ENCODE data around the gene SOWAHA. TPM values are rescaled to one million over a fixed set of nuclear protein-coding genes. Genes with fewer than 3 reads are reported as not detected.

SOWAHA gene
- total RNA-seq, 1 experiment from 2014 or later, result not detected

GRCh38 chr5:132841305-132841704 is 28.2 kb downstream of the SOWAHA start:
- no peaks in the 10 kb centered on the region for H3K27me3 ChIP-seq (ENCODE audit: control insufficient read depth, insufficient read depth, low read length)
- H3K36me3 ChIP-seq (ENCODE audit: control insufficient read depth, insufficient read depth, low read length), result no peaks in the 10 kb centered on the region
- POLR2A ChIA-PET, result interaction anchor here (0.6 to 0.7 kb wide), 2 partner anchors 315 to 1411 kb away, joined by 5 read pairs; no protein-coding TSS in a partner anchor
- CTCF ChIA-PET, result interaction anchor here (0.6 kb wide), 1 partner anchor 18 kb away, joined by 9 read pairs; no protein-coding TSS in a partner anchor
- H3K27ac ChIP-seq (ENCODE audit: low read length), result no peak overlapping the region
- intact Hi-C loops (cut with micrococcal nuclease; ENCODE audit: unreplicated experiment), result no loop called here
- in situ Hi-C loops (cut with HindIII; ENCODE audit: low pct_unique_long_range_greater_than_20kb, low sequenced_read_pairs), result no loop called here
- no TSS peak for BruUV-seq (replicated peaks)
- TF ChIP-seq TCF7L2 (IDR thresholded peaks at IDR 0.05; ENCODE audit: low read depth, low read length), result no peak
- TF ChIP-seq, protein P1, sequence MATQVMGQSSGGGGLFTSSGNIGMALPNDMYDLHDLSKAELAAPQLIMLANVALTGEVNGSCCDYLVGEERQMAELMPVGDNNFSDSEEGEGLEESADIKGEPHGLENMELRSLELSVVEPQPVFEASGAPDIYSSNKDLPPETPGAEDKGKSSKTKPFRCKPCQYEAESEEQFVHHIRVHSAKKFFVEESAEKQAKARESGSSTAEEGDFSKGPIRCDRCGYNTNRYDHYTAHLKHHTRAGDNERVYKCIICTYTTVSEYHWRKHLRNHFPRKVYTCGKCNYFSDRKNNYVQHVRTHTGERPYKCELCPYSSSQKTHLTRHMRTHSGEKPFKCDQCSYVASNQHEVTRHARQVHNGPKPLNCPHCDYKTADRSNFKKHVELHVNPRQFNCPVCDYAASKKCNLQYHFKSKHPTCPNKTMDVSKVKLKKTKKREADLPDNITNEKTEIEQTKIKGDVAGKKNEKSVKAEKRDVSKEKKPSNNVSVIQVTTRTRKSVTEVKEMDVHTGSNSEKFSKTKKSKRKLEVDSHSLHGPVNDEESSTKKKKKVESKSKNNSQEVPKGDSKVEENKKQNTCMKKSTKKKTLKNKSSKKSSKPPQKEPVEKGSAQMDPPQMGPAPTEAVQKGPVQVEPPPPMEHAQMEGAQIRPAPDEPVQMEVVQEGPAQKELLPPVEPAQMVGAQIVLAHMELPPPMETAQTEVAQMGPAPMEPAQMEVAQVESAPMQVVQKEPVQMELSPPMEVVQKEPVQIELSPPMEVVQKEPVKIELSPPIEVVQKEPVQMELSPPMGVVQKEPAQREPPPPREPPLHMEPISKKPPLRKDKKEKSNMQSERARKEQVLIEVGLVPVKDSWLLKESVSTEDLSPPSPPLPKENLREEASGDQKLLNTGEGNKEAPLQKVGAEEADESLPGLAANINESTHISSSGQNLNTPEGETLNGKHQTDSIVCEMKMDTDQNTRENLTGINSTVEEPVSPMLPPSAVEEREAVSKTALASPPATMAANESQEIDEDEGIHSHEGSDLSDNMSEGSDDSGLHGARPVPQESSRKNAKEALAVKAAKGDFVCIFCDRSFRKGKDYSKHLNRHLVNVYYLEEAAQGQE (IDR thresholded peaks at IDR 0.05; ENCODE audit: insufficient read depth in 1 of 2, low read depth in 2 of 2, low read length in 1 of 2), result no peak
- no peak for TF ChIP-seq SIN3A (IDR thresholded peaks at IDR 0.05; ENCODE audit: borderline replicate concordance, insufficient read depth, low read depth, low read length)
- TF ChIP-seq CTCF (IDR thresholded peaks at IDR 0.05), result no peak
- no peak for TF ChIP-seq POLR2AphosphoS5 (IDR thresholded peaks at IDR 0.05; ENCODE audit: low read depth, low read length)
- ATAC-seq (no peak), DNase-seq (ENCODE audit: low read depth, low spot score) (no peak)
- H3K9me3 ChIP-seq (ENCODE audit: control insufficient read depth, insufficient read depth, low read depth, low read length), result no peaks in the 10 kb centered on the region
- H3K4me1 ChIP-seq (ENCODE audit: control insufficient read depth, insufficient read depth, low read length), result no peaks in the 10 kb centered on the region
- no peak overlapping the region for H3K4me3 ChIP-seq (ENCODE audit: low read depth in 2 of 2, low read length in 2 of 2)

GRCh38 chr5:132848270-132848669 is 35.2 kb downstream of the SOWAHA start:
- H3K27ac ChIP-seq (ENCODE audit: low read length), result no peak overlapping the region
- no peaks in the 10 kb centered on the region for H3K27me3 ChIP-seq (ENCODE audit: control insufficient read depth, insufficient read depth, low read length)
- TF ChIP-seq SIN3A (IDR thresholded peaks at IDR 0.05; ENCODE audit: borderline replicate concordance, insufficient read depth, low read depth, low read length) (no peak), TCF7L2 (IDR thresholded peaks at IDR 0.05; ENCODE audit: low read depth, low read length) (no peak), POLR2AphosphoS5 (IDR thresholded peaks at IDR 0.05; ENCODE audit: low read depth, low read length) (no peak), CTCF (IDR thresholded peaks at IDR 0.05) (no peak)
- TF ChIP-seq, protein P1 (IDR thresholded peaks at IDR 0.05; ENCODE audit: insufficient read depth in 1 of 2, low read depth in 2 of 2, low read length in 1 of 2), result no peak
- ChIA-PET CTCF (no interaction called here), POLR2A (no interaction called here)
- no peaks in the 10 kb centered on the region for H3K4me1 ChIP-seq (ENCODE audit: control insufficient read depth, insufficient read depth, low read length)
- in situ Hi-C loops (cut with HindIII; ENCODE audit: low pct_unique_long_range_greater_than_20kb, low sequenced_read_pairs) (no loop called here), intact Hi-C loops (cut with micrococcal nuclease; ENCODE audit: unreplicated experiment) (no loop called here)
- BruUV-seq (replicated peaks), result no TSS peak
- no peaks in the 10 kb centered on the region for H3K9me3 ChIP-seq (ENCODE audit: control insufficient read depth, insufficient read depth, low read depth, low read length)
- DNase-seq (ENCODE audit: low read depth, low spot score), result no peak
- H3K4me3 ChIP-seq (ENCODE audit: low read depth in 2 of 2, low read length in 2 of 2), result no peak overlapping the region
- no peaks in the 10 kb centered on the region for H3K36me3 ChIP-seq (ENCODE audit: control insufficient read depth, insufficient read depth, low read length)
- no peak for ATAC-seq

Measured in Panc1 (cell line).